Measurements from ENCODE around the gene SFSWAP. TPM values are rescaled to one million over a fixed set of nuclear protein-coding genes. Genes with fewer than 3 reads are reported as not detected.

SFSWAP gene
- total and polyA plus RNA-seq, 2 of the 13 experiments (the other 11 are each of a cell fraction or from before 2014, with no cell fraction given) = 17.1 to 27.7 TPM

- TF ChIP-seq ZNF552 (CRISPR knock-in tag; IDR thresholded peaks at IDR 0.05; ENCODE audit: borderline replicate concordance) = no peak
- TF ChIP-seq POLR2G (IDR thresholded peaks at IDR 0.05; ENCODE audit: low read depth, low read length) = no peak
- no peak for TF ChIP-seq SRSF4 (IDR thresholded peaks at IDR 0.05; ENCODE audit: low read depth, low read length, poor library complexity, severe bottlenecking)
- TF ChIP-seq HOXA5 (CRISPR knock-in tag; IDR thresholded peaks at IDR 0.05) = peak; percentile 54; the same call in 1 of the 2 replicates
- peak; percentile 87 for TF ChIP-seq ZFY (CRISPR knock-in tag; IDR thresholded peaks at IDR 0.05)
- TF ChIP-seq SIX1 (CRISPR knock-in tag; IDR thresholded peaks at IDR 0.05; ENCODE audit: borderline replicate concordance) = no peak
- TF ChIP-seq IRX3 (CRISPR knock-in tag; IDR thresholded peaks at IDR 0.05; ENCODE audit: borderline replicate concordance, low read depth) = peak; percentile 74
- TF ChIP-seq ZNF83 (CRISPR knock-in tag; IDR thresholded peaks at IDR 0.05; ENCODE audit: borderline replicate concordance) = no peak
- peak in 1 of 2 experiments; percentile 53; a peak in 1 of 4 replicates for TF ChIP-seq ATF4 (CRISPR knock-in tag; IDR thresholded peaks at IDR 0.05)
- TF ChIP-seq RFX1 (IDR thresholded peaks at IDR 0.05) = no peak
- no peak for TF ChIP-seq ZNF343 (CRISPR knock-in tag; IDR thresholded peaks at IDR 0.05)
- no peak for TF ChIP-seq NFYC (CRISPR knock-in tag; IDR thresholded peaks at IDR 0.05)
- TF ChIP-seq ZNF235 (CRISPR knock-in tag; IDR thresholded peaks at IDR 0.05; ENCODE audit: borderline replicate concordance) = no peak
- TF ChIP-seq ZNF607 (CRISPR knock-in tag; IDR thresholded peaks at IDR 0.05; ENCODE audit: borderline replicate concordance) = peak; percentile 85
- TF ChIP-seq ZNF709 (CRISPR knock-in tag; IDR thresholded peaks at IDR 0.05) = 0 out of 2 replicates have a peak, but pooled peaks have one; percentile 66
- no peak for TF ChIP-seq ZNF773 (CRISPR knock-in tag; IDR thresholded peaks at IDR 0.05; ENCODE audit: borderline replicate concordance)
- TF ChIP-seq ZNF512B (CRISPR knock-in tag; IDR thresholded peaks at IDR 0.05; ENCODE audit: borderline replicate concordance) = no peak
- TF ChIP-seq ZBTB38 (CRISPR knock-in tag; IDR thresholded peaks at IDR 0.05) = peak; percentile 74
- no peak for TF ChIP-seq SP2 (CRISPR knock-in tag; IDR thresholded peaks at IDR 0.05)
- no peak for TF ChIP-seq ZNF792 (CRISPR knock-in tag; IDR thresholded peaks at IDR 0.05)
- peak; percentile 62; the same call in 1 of the 2 replicates for TF ChIP-seq ZNF546 (CRISPR knock-in tag; conservative IDR thresholded peaks at IDR 0.05)
- 0 out of 2 replicates have a peak, but pooled peaks have one; percentile 34 for TF ChIP-seq ZZZ3 (CRISPR knock-in tag; IDR thresholded peaks at IDR 0.05; ENCODE audit: borderline replicate concordance)
- 0 out of 2 replicates have a peak, but pooled peaks have one; percentile 34 for TF ChIP-seq BRF2 (CRISPR knock-in tag; IDR thresholded peaks at IDR 0.05)
Observed at GRCh38 chr12:131840643-131841416, 129.9 kb downstream of the SFSWAP start (continued).
